Activated CD8-positive, alpha-beta memory T cell treated with anti-CD3 and anti-CD28 coated beads, Interleukin-2, amount 50 U/mL, for 4 hours (primary cell): ENCODE results near the gene HDAC4.
A peak's percentile ranks its signal among the peaks of the same experiment; 100 is the strongest.

Experiments
- DNase-seq: peaks from one replicate; pipeline ENCODE4 v3.0.0-alpha.2; 2020

The HDAC4 gene

DNA sequence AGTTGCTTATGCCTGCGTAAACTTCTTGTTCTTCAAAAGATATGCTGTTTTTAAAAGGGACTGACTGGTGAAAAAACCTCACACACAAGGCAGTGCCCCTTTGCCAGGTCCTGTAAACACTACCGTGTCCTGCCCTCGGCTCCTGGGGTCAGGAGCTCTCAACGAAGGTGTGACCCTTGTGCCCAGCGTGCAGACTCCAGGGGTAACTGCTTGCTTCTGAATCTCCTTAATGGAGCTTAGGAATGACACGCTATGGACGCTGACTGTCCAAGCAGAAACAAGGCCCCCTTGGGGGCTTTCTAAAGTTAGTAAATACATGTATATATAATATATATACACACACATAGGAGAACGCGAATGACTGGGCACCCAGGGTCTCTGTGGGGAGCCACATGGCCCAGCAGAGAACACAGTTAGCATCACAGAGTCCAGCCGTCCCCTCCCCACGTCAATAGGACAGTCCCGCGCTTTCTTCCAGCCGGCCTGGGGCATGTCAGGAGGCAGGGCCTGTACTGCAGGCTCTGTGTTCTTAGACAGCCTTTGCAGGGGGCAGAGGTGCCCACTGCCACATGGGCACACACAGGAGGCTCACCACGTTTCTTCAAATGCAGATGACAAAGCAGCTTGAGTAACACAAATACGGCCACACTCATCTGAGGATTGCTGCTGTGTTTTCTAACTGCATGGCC lies 96.1 kb downstream of the HDAC4 start:
- DNase-seq = no peak

DNA sequence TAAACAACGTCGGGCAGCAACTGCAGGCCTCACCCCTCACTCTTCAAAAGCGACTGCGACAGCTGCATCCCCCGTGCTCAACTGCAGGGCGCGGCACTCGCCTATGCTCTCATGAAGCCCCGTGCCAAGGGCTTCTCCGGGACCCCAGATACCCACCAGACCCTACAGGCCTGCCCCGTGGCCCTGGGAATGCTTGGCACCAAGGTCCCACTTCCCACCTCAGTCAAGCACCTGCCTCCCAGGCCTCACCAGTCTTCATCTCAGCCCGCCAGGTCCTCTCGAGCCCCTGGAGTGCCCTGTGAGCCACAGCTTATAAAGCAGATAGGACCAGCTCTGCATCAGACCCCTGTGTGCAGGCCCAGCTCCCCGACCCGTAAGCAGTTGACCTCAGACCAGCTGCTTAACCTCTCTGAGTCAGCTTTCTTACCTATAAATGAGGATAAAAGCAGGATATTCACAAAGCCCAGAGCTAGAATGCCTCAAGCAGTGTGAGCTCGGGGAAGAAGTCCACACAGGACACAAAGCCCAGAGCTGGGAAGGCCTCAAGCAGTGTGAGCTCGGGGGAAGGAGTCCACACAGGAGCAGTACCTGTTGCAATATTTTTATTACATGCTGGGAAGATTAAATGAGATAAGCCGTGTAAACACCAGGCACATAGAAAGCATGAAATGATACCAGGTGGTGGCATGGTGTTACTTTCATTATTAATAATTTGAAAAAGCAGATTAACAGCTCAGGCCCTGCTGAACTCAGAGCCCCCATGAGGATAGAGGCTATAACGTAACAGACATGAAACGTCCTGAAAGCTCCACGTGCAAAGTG lies 96.9 kb downstream of the HDAC4 start:
- DNase-seq = no peak

DNA sequence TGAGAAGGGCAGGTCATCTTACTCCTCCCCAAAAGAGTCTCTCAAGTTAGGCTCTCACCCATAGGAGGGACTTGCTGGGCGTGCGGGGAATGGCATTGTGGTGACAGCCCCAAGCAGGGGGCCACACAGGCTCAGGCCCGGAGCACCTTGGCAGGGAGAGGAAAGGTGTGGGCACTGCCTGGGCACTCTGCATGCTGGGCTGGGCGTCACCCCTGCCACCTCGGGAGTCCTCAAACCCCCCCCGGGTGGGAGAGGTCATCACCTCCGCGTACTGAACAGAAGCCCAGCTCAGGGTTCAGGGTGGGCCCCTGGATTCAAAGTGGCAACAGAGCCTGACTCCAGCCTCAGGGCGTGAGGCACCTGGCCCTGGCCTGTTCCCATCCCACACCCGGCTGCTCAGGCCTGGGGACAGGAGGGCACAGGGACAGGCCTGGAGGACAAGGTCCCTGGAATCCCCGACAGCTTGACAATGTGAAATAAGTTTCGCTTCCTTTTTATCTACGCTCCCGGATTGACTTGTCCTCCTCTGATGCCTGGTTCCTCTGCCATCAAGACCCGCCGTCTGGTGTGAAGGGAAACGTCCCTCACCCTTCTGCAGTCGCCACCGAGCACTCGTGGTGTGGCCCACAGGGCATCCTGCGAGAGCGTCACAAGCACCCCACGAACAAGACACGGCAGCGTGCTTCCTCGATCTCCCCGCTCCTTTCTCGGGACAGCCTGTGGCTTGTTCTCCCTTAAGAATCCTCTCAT lies 97.8 kb downstream of the HDAC4 start:
- DNase-seq = no peak

DNA sequence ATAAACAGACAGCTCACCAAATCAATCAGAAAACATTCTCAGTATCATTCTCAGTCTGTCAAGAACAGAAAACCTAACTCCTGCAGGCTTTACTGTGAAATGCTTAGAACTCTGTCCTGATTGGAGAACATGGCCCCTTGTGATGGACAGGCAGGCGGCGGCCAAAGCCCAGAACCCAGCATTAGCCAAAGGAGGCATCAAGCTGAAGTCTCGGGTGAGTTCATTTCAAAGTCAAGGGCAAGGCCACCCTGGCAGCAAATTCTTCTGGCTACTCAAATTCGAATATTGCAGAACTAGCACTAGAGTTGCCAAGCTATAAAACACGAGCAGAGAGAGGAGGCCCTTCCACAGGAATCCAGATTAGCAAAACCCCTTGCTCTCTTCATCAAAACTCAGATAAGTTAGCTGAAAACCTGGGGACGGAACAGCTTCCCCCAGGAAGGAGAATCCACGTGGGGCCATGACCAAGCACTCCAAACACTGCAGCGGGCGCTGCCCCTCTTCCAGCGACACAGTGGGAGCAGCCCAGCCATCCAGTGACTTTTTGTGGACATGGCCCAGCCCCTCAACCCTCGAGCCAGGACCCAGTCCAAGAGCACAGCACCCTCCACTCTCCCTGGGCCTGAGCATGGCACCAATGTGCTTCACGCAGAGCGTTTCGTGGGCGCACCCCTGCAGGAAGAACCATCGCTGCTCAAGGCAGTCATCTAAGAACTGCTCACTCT lies 98.6 kb downstream of the HDAC4 start:
- DNase-seq = no peak

DNA sequence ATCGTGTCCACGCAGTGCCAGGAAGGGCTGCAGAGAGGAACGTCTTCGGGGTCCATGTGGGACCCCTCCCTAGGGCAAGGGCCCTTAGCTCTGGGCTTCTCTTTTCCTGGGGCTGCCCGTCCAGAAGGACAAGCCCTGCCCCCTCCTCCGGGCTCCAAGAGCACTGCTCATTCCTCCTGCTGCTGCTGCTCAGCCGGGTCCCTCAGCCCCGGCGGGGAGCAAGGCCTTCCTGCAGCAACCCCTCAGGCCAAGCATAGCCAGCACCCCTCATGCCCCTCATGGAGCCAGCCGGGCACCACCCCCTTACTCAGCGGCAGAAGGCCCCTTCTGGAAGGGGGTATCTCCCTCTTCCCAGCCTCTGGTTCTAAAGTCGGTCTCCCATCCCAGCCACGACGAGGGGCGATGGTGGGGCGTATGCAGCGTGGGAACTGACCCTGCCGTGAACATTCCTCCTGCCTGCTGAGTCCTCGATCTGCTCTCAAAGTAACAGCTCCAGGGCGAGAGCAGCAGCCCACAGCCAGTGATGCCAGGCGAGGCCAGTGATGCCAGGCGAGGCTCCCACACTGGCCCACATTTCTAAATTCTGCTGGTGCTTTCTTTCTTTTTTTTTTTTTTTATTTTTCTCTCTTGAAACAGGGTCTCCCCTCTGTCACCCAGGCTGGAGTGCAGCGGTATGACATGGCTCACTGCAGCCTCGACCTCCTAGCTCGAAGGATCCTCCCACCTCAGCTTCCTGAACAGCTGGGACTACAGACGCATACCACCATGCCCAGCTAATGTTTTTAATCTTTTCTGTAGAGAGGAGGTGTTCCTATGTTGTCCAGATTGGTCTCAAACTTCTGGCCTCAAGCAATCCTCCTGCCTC lies 99.7 kb downstream of the HDAC4 start:
- DNase-seq = no peak

DNA sequence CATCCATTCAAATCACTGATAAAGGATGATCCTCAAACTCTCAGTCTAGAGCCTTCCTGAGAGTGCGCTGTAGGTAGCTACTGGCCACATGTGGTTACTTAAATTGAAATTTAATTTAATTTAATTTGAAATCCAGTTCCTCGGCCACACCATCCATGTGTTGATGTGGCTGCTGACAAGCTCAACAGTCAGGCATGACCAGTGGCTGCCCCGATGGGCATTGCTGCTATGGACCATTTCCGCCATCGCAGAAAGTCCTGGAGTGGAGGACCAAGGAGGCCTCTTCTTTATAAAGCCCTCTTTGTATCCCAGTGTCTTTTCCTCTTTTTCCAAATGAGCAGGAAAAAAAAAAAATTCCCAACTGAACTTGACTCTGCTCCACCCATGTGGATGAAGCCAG lies 100.6 kb downstream of the HDAC4 start:
- no peak for DNase-seq

DNA sequence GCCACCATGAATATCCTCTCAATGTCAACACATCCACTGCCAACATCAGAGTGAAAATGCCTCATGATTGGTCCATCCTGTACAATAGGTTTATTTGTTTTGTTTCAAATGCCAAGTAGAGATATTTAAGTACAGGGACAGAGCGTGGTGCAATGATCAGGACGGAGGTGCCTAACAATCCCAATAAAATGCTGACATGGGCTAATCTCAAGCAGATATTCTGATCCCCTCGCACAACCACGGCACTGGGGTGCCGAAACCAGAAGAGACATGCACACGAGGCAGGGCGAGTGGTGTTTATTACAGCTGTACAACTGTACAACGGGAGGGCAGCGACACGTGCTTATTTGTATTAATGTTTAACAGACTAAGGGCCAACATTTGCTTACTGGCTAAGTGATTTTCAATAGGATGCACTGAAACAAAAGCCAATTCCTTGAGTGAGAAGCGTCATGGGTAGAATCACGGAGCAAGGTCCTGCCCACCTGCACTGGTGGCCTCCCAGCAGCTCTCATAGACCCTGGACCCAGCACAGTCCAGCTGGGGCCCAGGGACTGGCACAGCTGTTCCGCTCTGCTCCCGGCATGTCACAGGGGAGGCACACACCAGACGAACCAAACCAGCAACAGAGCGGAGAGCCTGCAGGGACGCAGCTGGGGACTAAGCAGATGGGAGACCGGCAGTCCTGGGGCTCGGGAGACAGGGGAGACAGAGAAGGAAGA lies 101.4 kb downstream of the HDAC4 start:
- no peak for DNase-seq

DNA sequence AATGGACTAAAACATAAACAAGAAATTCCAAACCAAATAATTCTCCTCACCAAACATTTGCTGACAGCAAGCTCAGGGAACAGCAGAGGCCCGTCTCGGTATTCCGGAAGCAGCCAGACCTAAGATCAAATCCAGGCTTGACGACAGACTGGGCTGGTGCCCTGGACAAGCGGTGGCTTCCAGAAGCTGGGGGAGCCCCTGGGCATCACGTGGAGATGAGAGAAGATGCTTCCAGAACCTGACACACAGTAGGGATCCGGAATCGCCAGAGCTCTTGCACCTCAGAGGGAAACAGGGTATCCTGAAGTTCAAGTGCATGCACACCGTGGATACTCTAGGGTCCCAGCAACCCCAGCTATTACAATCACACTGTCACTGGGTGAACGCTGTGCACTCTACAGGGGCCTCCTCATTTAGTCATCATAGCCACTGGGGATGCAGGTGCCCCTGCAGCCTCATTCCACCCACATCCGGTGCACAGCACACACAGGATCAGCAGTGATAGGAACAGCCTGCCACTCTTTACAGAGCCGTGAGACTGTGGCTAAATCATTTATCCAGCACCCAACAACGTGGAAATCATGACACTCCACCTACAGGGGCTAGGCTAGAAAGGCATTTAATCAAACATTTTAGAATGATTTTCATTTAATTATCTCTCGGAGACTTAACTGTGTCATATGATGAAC lies 102.6 kb downstream of the HDAC4 start:
- DNase-seq = peak; percentile 75

DNA sequence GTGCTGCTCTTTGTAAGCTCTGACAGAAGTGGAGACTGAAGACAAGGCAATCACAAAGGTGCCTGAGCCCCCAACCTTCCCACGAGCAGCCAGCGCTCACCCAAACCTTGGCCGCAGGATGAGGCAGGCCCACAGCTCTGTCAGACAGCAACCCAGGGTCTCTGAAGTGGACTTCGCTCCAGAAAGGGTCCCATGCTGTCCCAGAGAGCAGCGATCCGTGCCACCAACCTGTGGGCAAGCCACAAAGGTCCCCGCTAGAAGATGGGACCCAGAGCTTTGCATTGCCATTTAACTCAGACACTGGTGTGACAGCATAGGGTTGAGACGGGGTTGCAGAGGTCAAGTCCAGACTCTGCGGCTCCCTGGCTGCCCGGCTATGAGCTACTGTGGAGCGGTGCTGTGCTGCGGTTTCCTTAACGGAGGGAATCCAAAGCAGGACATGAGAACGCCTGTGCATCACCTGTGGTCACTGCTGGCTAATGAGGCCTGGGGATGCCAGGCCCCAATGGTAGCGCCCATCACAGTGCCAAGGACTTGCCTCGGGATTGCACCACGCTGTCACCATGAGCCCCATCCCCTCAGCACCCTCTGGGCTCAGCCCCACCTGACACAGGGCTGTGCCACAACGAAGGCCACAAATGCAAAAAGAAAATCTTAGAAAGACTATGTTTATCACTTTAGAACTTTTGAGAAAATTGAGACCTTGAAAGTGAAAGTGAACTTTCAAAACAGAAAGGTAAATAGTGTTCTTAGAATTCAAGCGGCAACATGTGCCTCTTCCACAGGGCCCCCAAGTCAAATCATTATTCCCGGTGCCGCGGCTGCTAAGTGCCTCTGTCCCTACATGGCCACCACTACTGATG lies 103.4 kb downstream of the HDAC4 start:
- DNase-seq = no peak

DNA sequence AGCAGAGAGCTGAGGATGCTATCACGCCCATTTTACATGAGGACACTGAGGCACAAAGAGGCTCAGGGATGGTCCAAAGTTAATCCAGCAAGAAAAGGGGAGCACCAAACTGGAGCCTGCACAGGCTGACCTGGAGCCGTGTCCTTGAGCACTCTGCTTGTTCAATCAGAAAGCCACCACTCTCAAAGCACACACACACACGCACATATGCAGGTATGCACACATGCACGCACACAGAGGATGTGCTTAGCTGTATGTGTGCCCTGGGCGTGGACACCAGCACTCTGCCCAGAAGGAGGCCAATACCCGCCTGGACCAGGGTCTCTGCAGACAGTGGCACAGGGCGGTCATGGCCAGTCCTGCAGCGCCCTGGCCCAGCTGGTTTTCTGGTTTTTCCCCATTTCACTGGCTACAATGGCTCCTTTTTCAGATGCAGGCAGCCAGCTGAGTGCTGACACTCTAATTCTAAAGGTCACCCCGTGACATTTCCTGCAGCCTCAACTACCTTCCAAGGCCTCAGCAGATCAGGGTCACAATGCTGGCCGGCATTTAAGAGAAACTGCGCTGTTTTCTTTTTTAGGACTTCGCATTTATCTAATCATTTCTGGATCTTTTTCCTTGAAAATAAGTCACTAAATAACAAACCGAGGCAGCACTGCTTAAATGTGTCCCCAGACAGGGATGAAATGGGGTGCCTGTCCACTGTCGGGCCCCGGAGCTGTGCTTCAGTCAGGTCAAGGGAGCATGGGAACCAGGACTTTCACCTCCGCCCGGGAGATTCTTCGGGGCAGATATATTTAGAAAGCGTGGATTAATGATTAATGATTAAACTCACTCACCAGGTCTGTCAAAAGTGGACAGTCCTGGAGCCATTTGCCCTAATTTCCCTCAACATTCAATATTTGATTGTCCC lies 104.5 kb downstream of the HDAC4 start:
- no peak for DNase-seq

DNA sequence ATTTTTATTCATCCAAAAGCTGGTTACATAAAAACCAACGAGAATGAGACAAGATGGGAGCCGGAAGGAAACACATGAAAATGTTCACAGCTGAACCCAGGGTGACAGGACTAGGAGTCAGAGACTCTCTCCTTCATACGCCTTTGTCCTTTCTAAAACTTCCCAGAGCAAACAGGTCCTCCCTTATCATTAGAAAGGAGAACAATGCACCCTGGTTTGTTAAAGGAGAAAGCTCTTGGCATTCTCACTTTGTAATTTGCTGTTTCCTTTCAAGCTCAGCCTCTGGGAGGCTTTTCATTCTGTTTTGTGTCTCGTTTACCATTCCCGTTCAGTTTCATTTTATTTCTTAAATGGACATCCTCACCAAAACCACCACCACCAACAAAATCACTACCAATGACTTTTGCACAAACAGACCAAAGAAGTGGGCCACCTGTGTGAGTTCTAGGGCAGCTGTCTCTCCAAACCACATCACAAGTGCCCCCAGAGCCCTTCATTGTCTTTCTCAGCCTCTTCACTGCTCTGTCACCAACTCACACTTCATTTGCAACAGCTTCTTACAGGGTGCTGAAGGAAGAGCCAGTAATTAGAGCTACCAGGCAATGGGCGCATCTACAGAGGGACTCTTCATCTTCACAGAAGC lies 105.3 kb downstream of the HDAC4 start:
- DNase-seq = no peak

DNA sequence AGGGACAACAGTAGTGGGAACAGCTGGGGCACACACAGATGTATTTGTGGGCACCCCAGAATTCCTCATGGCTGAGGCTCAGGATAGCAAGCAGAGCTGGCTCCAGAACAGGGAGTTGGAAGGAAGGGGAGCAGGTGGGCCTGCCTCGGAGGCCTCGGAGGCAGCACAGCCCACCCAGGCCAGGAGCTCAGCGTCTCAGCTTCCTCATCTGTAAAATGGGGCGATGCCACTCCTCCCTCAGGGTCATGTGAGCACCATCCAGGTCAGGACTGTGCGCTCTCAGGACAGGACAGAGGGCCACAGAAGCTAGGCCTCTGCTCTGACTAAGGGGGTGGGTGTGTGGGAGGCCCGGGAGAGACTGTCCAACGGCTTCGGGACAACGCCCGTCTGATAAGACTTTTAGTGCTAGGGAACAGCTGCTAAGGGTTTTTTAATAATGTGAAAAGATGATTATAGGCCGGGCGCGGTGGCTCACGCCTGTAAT lies 106.2 kb downstream of the HDAC4 start:
- no peak for DNase-seq

DNA sequence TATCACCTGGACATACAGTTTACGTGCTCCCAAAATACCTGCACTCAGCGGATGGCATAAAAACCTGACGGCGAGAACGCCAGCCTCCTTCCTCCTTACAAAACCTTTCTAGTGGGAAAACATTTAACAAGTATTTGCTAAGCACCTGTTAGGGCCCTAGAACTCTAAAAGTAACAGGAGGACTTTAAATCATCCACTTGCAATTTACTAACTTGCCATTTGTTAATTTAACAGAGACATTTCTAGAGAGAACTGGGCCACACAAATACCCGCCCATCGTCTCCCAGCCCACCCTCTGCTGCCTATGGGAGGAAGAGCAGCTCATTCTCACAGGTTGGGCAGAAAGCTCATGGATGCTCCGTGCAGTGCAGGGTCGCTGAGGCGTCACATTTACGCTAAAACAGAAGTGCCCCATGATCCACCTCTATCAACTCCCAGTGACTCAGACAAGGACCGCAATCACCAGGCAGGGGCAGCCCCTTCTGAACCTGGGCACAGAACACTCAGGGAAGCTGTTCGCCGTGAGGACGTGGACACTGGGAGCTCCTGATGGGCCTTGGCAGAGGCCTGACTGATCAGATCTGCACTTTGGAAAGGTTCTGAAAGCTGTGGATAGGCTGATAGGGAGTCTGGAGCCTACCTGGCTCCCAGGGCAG lies 106.9 kb downstream of the HDAC4 start:
- DNase-seq = peak; percentile 57

DNA sequence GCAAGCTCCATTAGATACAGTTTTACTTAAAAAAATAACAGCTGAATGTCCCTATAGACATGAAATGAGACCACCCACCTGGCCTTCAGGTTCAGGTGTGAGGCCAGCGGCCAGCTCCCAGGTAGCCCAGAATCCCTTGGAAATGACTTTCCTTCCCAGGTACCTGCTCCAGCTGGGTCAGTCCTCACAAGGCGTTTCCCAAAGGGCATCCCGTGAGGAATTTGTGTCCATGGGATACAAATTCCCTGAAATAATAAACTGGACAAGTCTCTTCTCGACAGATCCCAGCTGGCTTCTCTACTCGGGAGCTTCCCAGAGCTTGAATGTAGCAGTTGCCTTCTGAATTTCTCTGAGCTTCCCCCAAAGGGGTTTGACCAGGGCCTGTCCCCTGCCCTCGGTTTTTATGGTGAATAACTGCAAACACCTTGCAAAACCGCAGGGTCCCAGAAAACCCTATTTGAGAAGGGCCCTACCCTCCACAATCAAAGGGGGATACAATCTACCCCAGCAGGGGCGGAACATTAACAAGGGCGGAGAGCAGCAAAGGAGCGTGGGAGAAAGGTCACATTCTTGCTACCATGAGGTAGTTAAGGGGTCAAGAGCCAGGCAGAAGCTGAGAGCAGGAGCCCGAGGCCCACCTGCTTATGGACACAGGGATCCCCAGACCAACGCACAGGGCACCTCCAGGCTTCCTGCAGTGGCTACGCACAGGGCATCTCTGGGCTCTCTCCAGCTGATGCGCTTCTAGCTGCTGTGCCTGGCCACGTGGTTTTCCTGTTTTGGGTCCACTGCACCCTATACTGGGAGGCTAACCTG lies 107.7 kb downstream of the HDAC4 start:
- no peak for DNase-seq

DNA sequence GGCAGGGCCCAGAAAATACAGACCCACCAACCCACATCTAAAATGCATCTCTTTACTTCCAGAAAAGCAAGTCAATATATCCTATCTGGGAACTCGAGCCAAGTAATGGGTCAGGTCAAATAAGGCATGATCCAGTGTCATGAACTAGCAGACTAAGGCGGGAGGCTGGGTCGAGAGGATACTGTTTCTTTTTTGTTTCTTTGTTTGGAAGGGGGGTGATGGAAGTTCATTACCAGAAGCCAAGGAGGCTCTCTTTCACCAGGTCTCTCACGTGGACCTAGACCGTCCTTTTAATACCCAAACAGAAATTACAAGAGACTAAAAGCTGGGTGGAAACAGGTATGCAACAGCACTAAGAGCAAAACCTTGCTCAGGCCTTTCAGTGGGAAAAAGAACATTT lies 108.3 kb downstream of the HDAC4 start:
- DNase-seq = no peak
